PC-3 (cell line): Measurements from ENCODE around the gene ASPDH. TPM values are rescaled to one million over a fixed set of nuclear protein-coding genes. Genes with fewer than 3 reads are reported as not detected.

Experiments used
- ATAC-seq: fragments of 200-7000 bp; cut with Tn5 transposase; 2 replicates; pipeline ENCODE4 v1.9.1; 2020; ENCODE audit warnings: mild to moderate bottlenecking, moderate library complexity
- BruUV-seq: library from RNA; stranded (reverse); fragments of 400-500 nt; replicated peaks from 2 replicates; lab custom pipeline; 2021; lab: Mats Ljungman, UMichigan
- CTCF ChIA-PET: fragments of 300-600 bp; sonication (Branson Sonifier 250); formaldehyde crosslinking; loops from one replicate; lab custom pipeline; 2022; ENCODE audit warnings: antibody characterized with exemption; lab: Charles Lee
- POLR2A ChIA-PET: fragments of 300-600 bp; sonication (Branson Sonifier 250); formaldehyde crosslinking; loops from one replicate; lab custom pipeline; 2022; ENCODE audit warnings: antibody characterized with exemption; ENCODE audit not compliant: unreplicated experiment; lab: Charles Lee
- DNase-seq: peaks from one replicate; pipeline ENCODE4 v3.0.0-alpha.2; 2015
- H2AFZ ChIP-seq: fragments of 300-600 bp; sonication (generic); 2 replicates; pipeline ENCODE4 v1.6.0; 2016; ENCODE audit warnings: antibody characterized with exemption, low read length
- H3F3A ChIP-seq: fragments of 300-600 bp; sonication (generic); one replicate; pipeline ENCODE4 v1.6.0; 2017; ENCODE audit warnings: antibody characterized with exemption, low read length, control low read depth, mild to moderate bottlenecking; ENCODE audit not compliant: unreplicated experiment
- H3K27ac ChIP-seq: fragments of 300-600 bp; sonication (generic); 2 replicates; pipeline ENCODE4 v1.5.1; 2016; ENCODE audit warnings: mild to moderate bottlenecking, low read length
- H3K27me3 ChIP-seq: fragments of 300-600 bp; sonication (generic); 2 replicates; pipeline ENCODE4 v1.6.1; 2016; ENCODE audit warnings: low read length, mixed read lengths
- H3K36me3 ChIP-seq: fragments of 300-600 bp; sonication (generic); 2 replicates; pipeline ENCODE4 v1.6.1; 2016; ENCODE audit warnings: low read depth, mixed run types, low read length, mixed read lengths
- H3K4me1 ChIP-seq: fragments of 300-600 bp; sonication (generic); 2 replicates; pipeline ENCODE4 v1.5.1; 2016; ENCODE audit warnings: low read length; ENCODE audit not compliant: insufficient read depth
- H3K4me2 ChIP-seq: fragments of 300-600 bp; sonication (generic); 2 replicates; pipeline ENCODE4 v1.6.0; 2016; ENCODE audit warnings: low read length
- H3K4me3 ChIP-seq: fragments of 300-600 bp; sonication (generic); 2 replicates; pipeline ENCODE4 v1.5.1; 2016; ENCODE audit warnings: mild to moderate bottlenecking, low read length, mixed read lengths
- H3K79me2 ChIP-seq: fragments of 300-600 bp; sonication (generic); 2 replicates; pipeline ENCODE4 v1.6.1; 2017; ENCODE audit warnings: low read length, mixed read lengths
- H3K9ac ChIP-seq: fragments of 300-600 bp; sonication (generic); 2 replicates; pipeline ENCODE4 v1.6.0; 2016; ENCODE audit warnings: mild to moderate bottlenecking, low read length
- H3K9me2 ChIP-seq: fragments of 300-600 bp; sonication (generic); replicated peaks from 2 replicates; pipeline ENCODE4 v1.6.1; 2016; ENCODE audit warnings: mixed run types, low read length, mixed read lengths
- H3K9me3 ChIP-seq: fragments of 300-600 bp; sonication (generic); 2 replicates; pipeline ENCODE4 v1.6.1; 2016; ENCODE audit warnings: low read length, mixed read lengths
- H4K20me1 ChIP-seq: fragments of 300-600 bp; sonication (generic); 2 replicates; pipeline ENCODE4 v1.6.1; 2016; ENCODE audit warnings: low read length, mixed read lengths
- EZH2 ChIP-seq: fragments of 300-600 bp; sonication (generic); IDR thresholded peaks from one replicate; pipeline ENCODE4 v1.6.1; 2017; ENCODE audit warnings: antibody characterized with exemption, mild to moderate bottlenecking, low read length; ENCODE audit not compliant: unreplicated experiment
- EZH2phosphoT487 ChIP-seq: fragments of 300-600 bp; sonication (generic); IDR thresholded peaks from 2 replicates; pipeline ENCODE4 v1.6.1; 2018; ENCODE audit warnings: mild to moderate bottlenecking, antibody characterized with exemption, low read length, borderline replicate concordance
- intact Hi-C: fragments of 100-400 bp; cut with micrococcal nuclease; formaldehyde crosslinking; loops from 2 replicates; pipeline ENCODE4 v1.9.0; 2023
- total RNA-seq: library from RNA; depleted of rRNA; stranded (reverse); fragments of >200 nt; gene quantifications from 2 replicates; pipeline ENCODE4 v1.2.3, GENCODE V29; 2014
- TF ChIP-seq, protein P1 (sequence below): fragments of 300-600 bp; sonication (generic); conservative IDR thresholded peaks from 2 replicates; pipeline ENCODE4 v1.5.1; 2017; ENCODE audit warnings: antibody characterized with exemption, low read depth, mild to moderate bottlenecking, low read length

ASPDH gene
- total RNA-seq, 1 experiment from 2014 or later: not detected

DNA sequence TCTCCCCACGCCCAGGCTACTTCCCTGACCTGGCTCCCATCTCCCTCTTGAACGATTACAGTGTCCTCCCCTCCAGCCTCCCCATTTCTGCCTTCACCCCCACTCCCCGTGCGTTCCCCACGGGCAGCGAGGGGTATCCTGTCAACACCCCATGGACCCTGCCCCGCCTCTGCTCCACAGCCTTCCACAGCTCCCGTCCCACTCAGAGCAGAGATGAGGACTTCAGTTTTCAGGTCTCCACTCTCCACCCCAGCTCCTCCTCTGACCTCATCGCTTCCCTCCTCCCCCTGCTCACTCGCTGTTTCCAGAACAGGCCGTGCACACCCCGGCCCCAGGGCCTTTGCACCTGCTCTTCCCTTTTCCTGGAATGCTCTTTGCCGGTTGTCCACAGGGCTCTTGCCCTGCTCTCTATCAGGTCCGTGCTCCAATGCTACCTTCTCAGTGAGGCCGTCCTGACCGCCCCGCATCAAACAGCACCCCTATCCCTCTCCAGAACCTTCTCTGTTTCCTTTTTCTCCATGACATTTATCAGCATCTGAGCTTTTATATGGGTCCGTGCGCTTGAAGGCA is 39.5 kb upstream of the ASPDH start:
- no peaks in the 10 kb centered on the region for H4K20me1 ChIP-seq
- BruUV-seq: no TSS peak
- POLR2A ChIA-PET: no interaction called here

DNA sequence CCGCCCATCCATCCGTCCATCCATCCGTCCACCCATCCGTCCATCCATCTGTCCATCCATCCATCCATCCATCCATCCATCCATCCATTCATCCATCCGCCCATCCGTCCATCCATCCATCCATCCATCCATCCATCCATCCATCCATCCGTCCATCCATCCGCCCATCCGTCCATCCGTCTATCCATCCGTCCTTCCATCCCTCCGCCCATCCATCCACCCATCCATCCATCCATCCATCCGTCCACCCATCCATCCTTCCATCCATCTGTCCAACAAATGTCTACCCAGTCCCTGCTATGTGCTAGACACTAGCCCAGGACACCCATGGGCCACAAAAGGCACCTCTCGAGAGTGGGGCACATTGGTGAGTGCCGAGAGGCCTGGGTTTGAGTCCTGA is 38.8 kb upstream of the ASPDH start:
- H3K27me3 ChIP-seq: peaks cover 49% of the 10 kb centered on the region
- POLR2A ChIA-PET: no interaction called here

More for the DNA sequence above, 39.5 kb upstream of the ASPDH start:
- no peak for TF ChIP-seq EZH2phosphoT487
- no peak for TF ChIP-seq EZH2
- TF ChIP-seq, protein P1, sequence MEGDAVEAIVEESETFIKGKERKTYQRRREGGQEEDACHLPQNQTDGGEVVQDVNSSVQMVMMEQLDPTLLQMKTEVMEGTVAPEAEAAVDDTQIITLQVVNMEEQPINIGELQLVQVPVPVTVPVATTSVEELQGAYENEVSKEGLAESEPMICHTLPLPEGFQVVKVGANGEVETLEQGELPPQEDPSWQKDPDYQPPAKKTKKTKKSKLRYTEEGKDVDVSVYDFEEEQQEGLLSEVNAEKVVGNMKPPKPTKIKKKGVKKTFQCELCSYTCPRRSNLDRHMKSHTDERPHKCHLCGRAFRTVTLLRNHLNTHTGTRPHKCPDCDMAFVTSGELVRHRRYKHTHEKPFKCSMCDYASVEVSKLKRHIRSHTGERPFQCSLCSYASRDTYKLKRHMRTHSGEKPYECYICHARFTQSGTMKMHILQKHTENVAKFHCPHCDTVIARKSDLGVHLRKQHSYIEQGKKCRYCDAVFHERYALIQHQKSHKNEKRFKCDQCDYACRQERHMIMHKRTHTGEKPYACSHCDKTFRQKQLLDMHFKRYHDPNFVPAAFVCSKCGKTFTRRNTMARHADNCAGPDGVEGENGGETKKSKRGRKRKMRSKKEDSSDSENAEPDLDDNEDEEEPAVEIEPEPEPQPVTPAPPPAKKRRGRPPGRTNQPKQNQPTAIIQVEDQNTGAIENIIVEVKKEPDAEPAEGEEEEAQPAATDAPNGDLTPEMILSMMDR: no peak
- ATAC-seq (no peak), DNase-seq (no peak)
- Histone ChIP-seq H3K27me3 (peaks cover 42% of the 10 kb centered on the region), H3K27ac (no peak overlapping the region), H3K9me2 (no peaks in the 10 kb centered on the region), H3K9ac (no peak overlapping the region), H3K9me3 (no peaks in the 10 kb centered on the region), H3K79me2 (no peaks in the 10 kb centered on the region), H3K4me3 (no peak overlapping the region), H3F3A (no peaks in the 10 kb centered on the region), H3K4me2 (no peak overlapping the region), H2AFZ (no peak overlapping the region), H3K4me1 (no peaks in the 10 kb centered on the region), H3K36me3 (no peaks in the 10 kb centered on the region)
- intact Hi-C loops: no loop called here
- CTCF ChIA-PET: no interaction called here

DNA sequence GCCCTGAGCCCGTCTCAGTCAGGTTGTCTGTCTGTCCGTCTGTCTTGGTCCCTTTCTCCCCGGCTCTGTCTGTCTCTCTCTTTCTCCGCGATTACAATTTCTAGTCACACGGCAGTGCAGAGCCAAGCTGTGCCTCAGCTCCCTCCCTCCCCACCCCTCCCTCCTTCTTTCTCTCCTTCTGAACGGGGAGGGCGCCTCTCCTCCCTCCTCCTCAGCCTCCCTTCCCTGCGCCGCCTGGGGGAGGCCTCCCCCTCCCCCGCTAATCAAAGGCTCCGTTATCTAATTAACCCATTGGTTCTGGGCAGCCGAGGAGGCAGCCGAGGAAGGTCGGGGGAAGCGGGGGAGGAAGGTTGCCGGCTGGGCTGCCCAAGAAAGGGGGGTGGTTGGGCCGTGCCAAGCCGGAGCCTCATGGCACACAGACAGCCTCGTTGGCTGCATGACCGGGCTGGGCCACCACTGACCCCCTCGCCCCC is 38.0 kb upstream of the ASPDH start:
- TF ChIP-seq EZH2 (no peak), EZH2phosphoT487 (no peak)
- TF ChIP-seq, protein P1: no peak
- ATAC-seq: no peak
- peaks cover 53% of the 10 kb centered on the region for H3K27me3 ChIP-seq

More for the DNA sequence above, 38.8 kb upstream of the ASPDH start:
- ATAC-seq (no peak), DNase-seq (no peak)
- no peak overlapping the region for H3K4me3 ChIP-seq
- H3K9ac ChIP-seq: no peak overlapping the region
- no peak overlapping the region for H3K27ac ChIP-seq
- no peaks in the 10 kb centered on the region for H3K9me3 ChIP-seq
- CTCF ChIA-PET: no interaction called here
- no peaks in the 10 kb centered on the region for H3K9me2 ChIP-seq
- H3K4me2 ChIP-seq: no peak overlapping the region
- TF ChIP-seq EZH2: no peak
- TF ChIP-seq, protein P1: no peak
- no peak for TF ChIP-seq EZH2phosphoT487
- BruUV-seq: no TSS peak
- H3K4me1 ChIP-seq: no peaks in the 10 kb centered on the region
- no peaks in the 10 kb centered on the region for H3F3A ChIP-seq
- H3K79me2 ChIP-seq: no peaks in the 10 kb centered on the region
- H3K36me3 ChIP-seq: no peaks in the 10 kb centered on the region
- intact Hi-C loops: no loop called here
- no peaks in the 10 kb centered on the region for H4K20me1 ChIP-seq
- no peak overlapping the region for H2AFZ ChIP-seq

More for the DNA sequence above, 38.0 kb upstream of the ASPDH start:
- POLR2A ChIA-PET: no interaction called here
- H3K9ac ChIP-seq: no peak overlapping the region
- H2AFZ ChIP-seq: no peak overlapping the region
- intact Hi-C loops: no loop called here
- no peaks in the 10 kb centered on the region for H3K36me3 ChIP-seq
- H3K27ac ChIP-seq: no peak overlapping the region
- no peak for DNase-seq
- no peaks in the 10 kb centered on the region for H3F3A ChIP-seq
- H4K20me1 ChIP-seq: no peaks in the 10 kb centered on the region
- CTCF ChIA-PET: no interaction called here
- no peaks in the 10 kb centered on the region for H3K9me2 ChIP-seq
- no peaks in the 10 kb centered on the region for H3K79me2 ChIP-seq
- no peaks in the 10 kb centered on the region for H3K4me1 ChIP-seq
- no peaks in the 10 kb centered on the region for H3K9me3 ChIP-seq
- H3K4me3 ChIP-seq: no peak overlapping the region
- no TSS peak for BruUV-seq
- no peak overlapping the region for H3K4me2 ChIP-seq
